ENCODE measurements around the gene EIF1AX. TPM values are rescaled to one million over a fixed set of nuclear protein-coding genes. Genes with fewer than 3 reads are reported as not detected.

Gene EIF1AX
- total and polyA plus RNA-seq, 4 donors, result 19.1 to 89.0 (median 22.6) TPM

GRCh38 chrX:20143111-20143510 lies 1.5 kb upstream of the EIF1AX start:
- 88% methylated on average over 6 of the region's 6 CpGs for WGBS
- DNase-seq (ENCODE audit: low spot score), result no peak
- Histone ChIP-seq H3K4me1 (ENCODE audit: control insufficient read depth in 4 of 4, insufficient read depth in 4 of 4, low read length in 3 of 4) (peaks cover 0 to 16% (median 15%) of the 10 kb centered on the region in 4 donors), H3K27ac (ENCODE audit: low read depth in 1 of 2, low read length in 2 of 2) (peak overlapping the region in 1 of 2 donors; percentile 12), H3K27me3 (ENCODE audit: control insufficient read depth in 4 of 4, insufficient read depth in 4 of 4, low read length in 3 of 4) (no peaks in the 10 kb centered on the region), H3K36me3 (ENCODE audit: control insufficient read depth in 4 of 4, insufficient read depth in 3 of 4, low read depth in 1 of 4, low read length in 3 of 4) (peaks cover 0 to 3% (median 0%) of the 10 kb centered on the region in 4 donors), H3K9me3 (ENCODE audit: control insufficient read depth in 4 of 4, low read length in 3 of 4) (no peaks in the 10 kb centered on the region), H3K4me3 (ENCODE audit: low read depth in 1 of 3, low read length in 3 of 3) (no peak overlapping the region), H3K9ac (ENCODE audit: low read depth in 1 of 2, low read length in 2 of 2) (no peak overlapping the region)
- TF ChIP-seq RAD21 (IDR thresholded peaks at IDR 0.05) (no peak), SP1 (IDR thresholded peaks at IDR 0.05) (no peak), REST (IDR thresholded peaks at IDR 0.05) (no peak), HNF4G (IDR thresholded peaks at IDR 0.05) (no peak), GABPA (IDR thresholded peaks at IDR 0.05 in 1 of 2, conservative IDR thresholded peaks at IDR 0.05 in 1 of 2) (no peak), TAF1 (conservative IDR thresholded peaks at IDR 0.05) (no peak), HNF4A (conservative IDR thresholded peaks at IDR 0.05) (no peak), MAX (IDR thresholded peaks at IDR 0.05) (no peak)

GRCh38 chrX:20140420-20140819 lies 1.2 kb downstream of the EIF1AX start:
- H3K4me3 ChIP-seq (ENCODE audit: low read depth in 1 of 3, low read length in 3 of 3), result peak overlapping the region; percentile 71 to 97 (median 82)
- no peak for TF ChIP-seq NR2F2 (IDR thresholded peaks at IDR 0.05)
- no peak for TF ChIP-seq HNF4A (conservative IDR thresholded peaks at IDR 0.05)
- TF ChIP-seq GABPA (IDR thresholded peaks at IDR 0.05 in 1 of 2, conservative IDR thresholded peaks at IDR 0.05 in 1 of 2), result no peak
- no peak for TF ChIP-seq HNF4G (IDR thresholded peaks at IDR 0.05)
- TF ChIP-seq SP1 (IDR thresholded peaks at IDR 0.05), result no peak
- no peak for TF ChIP-seq RXRA (IDR thresholded peaks at IDR 0.05)
- no peak for TF ChIP-seq FOXA2 (IDR thresholded peaks at IDR 0.05)
- no peak for TF ChIP-seq JUND (IDR thresholded peaks at IDR 0.05)
- TF ChIP-seq CTCF (IDR thresholded peaks at IDR 0.05; ENCODE audit: low read depth, low read length, missing input control), result no peak
- TF ChIP-seq ZBTB33 (IDR thresholded peaks at IDR 0.05), result no peak
- no peak for TF ChIP-seq FOXA1 (IDR thresholded peaks at IDR 0.05)
- no peak for TF ChIP-seq REST (IDR thresholded peaks at IDR 0.05)
- no peak for TF ChIP-seq RAD21 (IDR thresholded peaks at IDR 0.05)
- TF ChIP-seq EGR1 (IDR thresholded peaks at IDR 0.05; ENCODE audit: low read depth in 2 of 2), result no peak
- no peak for TF ChIP-seq YY1 (IDR thresholded peaks at IDR 0.05)
- no peak for TF ChIP-seq TAF1 (conservative IDR thresholded peaks at IDR 0.05)
- TF ChIP-seq MAX (IDR thresholded peaks at IDR 0.05), result no peak
- no peak for TF ChIP-seq ATF3 (IDR thresholded peaks at IDR 0.05)
- H3K9ac ChIP-seq (ENCODE audit: low read depth in 1 of 2, low read length in 2 of 2), result peak overlapping the region; percentile 82 to 95
- no peaks in the 10 kb centered on the region for H3K27me3 ChIP-seq (ENCODE audit: control insufficient read depth in 4 of 4, insufficient read depth in 4 of 4, low read length in 3 of 4)
- H3K4me1 ChIP-seq (ENCODE audit: control insufficient read depth in 4 of 4, insufficient read depth in 4 of 4, low read length in 3 of 4), result peaks cover 0 to 16% (median 15%) of the 10 kb centered on the region in 4 donors
- DNase-seq (ENCODE audit: low spot score), result no peak
- no peak overlapping the region for H3K27ac ChIP-seq (ENCODE audit: low read depth in 1 of 2, low read length in 2 of 2)
- peaks cover 0 to 22% (median 7%) of the 10 kb centered on the region in 4 donors for H3K36me3 ChIP-seq (ENCODE audit: control insufficient read depth in 4 of 4, insufficient read depth in 3 of 4, low read depth in 1 of 4, low read length in 3 of 4)
- 6% methylated on average over 3 of the region's 3 CpGs for WGBS
- no peaks in the 10 kb centered on the region for H3K9me3 ChIP-seq (ENCODE audit: control insufficient read depth in 4 of 4, low read length in 3 of 4)

Measured in liver (tissue), 9 donors.